MM.1S (cell line): Measurements from ENCODE around the gene LRRC18.

ENCODE experiments used
- CTCF ChIP-seq: fragments of 300-600 bp; sonication (generic); IDR thresholded peaks from 2 replicates; pipeline ENCODE4 v1.5.1; 2016; ENCODE audit warnings: antibody characterized with exemption, low read length, mixed read lengths
- EZH2 ChIP-seq: fragments of 300-600 bp; sonication (generic); optimal IDR thresholded peaks from 2 replicates; pipeline ENCODE3; 2017; ENCODE audit warnings: low read depth, mild to moderate bottlenecking, antibody characterized with exemption, low read length, mixed read lengths
- EZH2phosphoT487 ChIP-seq: fragments of 300-600 bp; sonication (generic); IDR thresholded peaks from 2 replicates; pipeline ENCODE4 v1.6.1; 2018; ENCODE audit warnings: antibody characterized with exemption, low read length

DNA sequence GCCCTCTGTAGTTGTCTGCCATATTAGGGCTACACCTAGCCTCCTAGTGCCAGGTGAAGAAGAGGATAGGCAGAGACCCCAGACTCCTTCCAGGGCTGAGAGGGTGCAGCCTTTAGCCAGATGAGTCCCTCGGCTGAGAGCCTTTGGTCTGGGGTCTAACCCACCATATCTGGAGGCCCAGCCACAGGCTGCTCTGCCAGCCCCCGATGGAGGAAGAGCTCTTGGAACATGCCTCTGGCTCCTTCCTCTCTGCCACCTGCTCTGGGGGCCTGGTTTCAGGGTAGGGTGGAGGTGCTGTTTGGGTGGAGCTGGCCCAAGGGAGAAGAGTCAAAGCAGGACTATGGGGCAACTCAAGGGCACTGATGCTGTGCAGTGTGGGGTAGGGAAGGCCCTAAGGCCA lies 1.4 kb downstream of the LRRC18 start:
- TF ChIP-seq CTCF (no peak), EZH2phosphoT487 (no peak), EZH2 (no peak)
